H1 (cell line): ENCODE measurements around the gene CXCL10. TPM values are rescaled to one million over a fixed set of nuclear protein-coding genes. Genes with fewer than 3 reads are reported as not detected.

ENCODE experiments used
- CTCF ChIA-PET: fragments of 300-600 bp; sonication (Branson Sonifier 250); formaldehyde crosslinking; loops from one replicate; lab custom pipeline; 2021; ENCODE audit not compliant: partially characterized antibody; lab: Charles Lee
- POLR2A ChIA-PET: fragments of 300-600 bp; sonication (Branson Sonifier 250); formaldehyde crosslinking; loops from one replicate; lab custom pipeline; 2021; ENCODE audit warnings: inconsistent platforms; ENCODE audit not compliant: partially characterized antibody; lab: Charles Lee
- DNase-seq, 2 experiments: peaks; one replicate each; pipeline versions ENCODE4 v3.0.0 to v3.0.0-alpha.2; 2010 to 2022; ENCODE audit warnings: low spot score in 2 of 2, low read depth in 1 of 2, mixed read lengths in 1 of 2
- FAIRE-seq: peaks from 2 replicates; lab custom pipeline; 2011; peaks lifted over from hg19 to GRCh38; lab: Jason Lieb, UNC
- H2AFZ ChIP-seq: 2 replicates; pipeline ENCODE4 v1.8.1; 2012; ENCODE audit warnings: low read length, inconsistent platforms
- H2AK5ac ChIP-seq: 2 replicates; pipeline ENCODE4 v1.6.1; 2013; ENCODE audit warnings: low read depth, low read length
- H2BK120ac ChIP-seq: replicated peaks from 2 replicates; pipeline ENCODE3; 2013; ENCODE audit warnings: low read depth, low read length, inconsistent platforms
- H2BK12ac ChIP-seq: 2 replicates; pipeline ENCODE4 v1.6.1; 2013; ENCODE audit warnings: low read depth, low read length
- H2BK15ac ChIP-seq: 2 replicates; pipeline ENCODE4 v1.6.1; 2013; ENCODE audit warnings: low read length
- H2BK20ac ChIP-seq: 2 replicates; pipeline ENCODE4 v1.6.1; 2013; ENCODE audit warnings: low read length
- H2BK5ac ChIP-seq: 2 replicates; pipeline ENCODE4 v1.6.1; 2013; ENCODE audit warnings: low read depth, low read length
- H3K14ac ChIP-seq: 2 replicates; pipeline ENCODE4 v1.6.1; 2013; ENCODE audit warnings: inconsistent platforms; ENCODE audit not compliant: insufficient read length
- H3K18ac ChIP-seq: 2 replicates; pipeline ENCODE4 v1.6.1; 2013; ENCODE audit warnings: low read length; ENCODE audit errors: extremely low read depth
- H3K23ac ChIP-seq: 2 replicates; pipeline ENCODE4 v1.6.1; 2013; ENCODE audit warnings: inconsistent platforms; ENCODE audit not compliant: insufficient read length
- H3K23me2 ChIP-seq: 2 replicates; pipeline ENCODE4 v1.6.1; 2013; ENCODE audit warnings: low read depth, low read length
- H3K27ac ChIP-seq: 2 replicates; pipeline ENCODE4 v1.6.1; 2011; ENCODE audit warnings: low read depth, low read length, inconsistent platforms
- H3K27me3 ChIP-seq, 4 experiments: replicated peaks in 1 of 4; 1 replicate in 1 of 4; 2 replicates in 3 of 4; pipeline versions ENCODE4 v1.6.1 to v1.8.1; 2011 to 2013; ENCODE audit warnings: low read length in 3 of 4, mild to moderate bottlenecking in 3 of 4, inconsistent platforms in 2 of 4, mixed read lengths in 2 of 4, moderate library complexity in 1 of 4; ENCODE audit not compliant: control insufficient read depth in 3 of 4, insufficient read depth in 3 of 4; ENCODE audit errors: extremely low read depth in 1 of 4
- H3K36me3 ChIP-seq, 4 experiments: 2 replicates each; pipeline versions ENCODE4 v1.6.1 to v1.8.1; 2011 to 2013; ENCODE audit warnings: mild to moderate bottlenecking in 4 of 4, low read length in 3 of 4, moderate library complexity in 2 of 4, control low read depth in 1 of 4, inconsistent platforms in 1 of 4; ENCODE audit not compliant: insufficient read depth in 4 of 4, control insufficient read depth in 2 of 4
- H3K4ac ChIP-seq: replicated peaks from 2 replicates; pipeline ENCODE3; 2013; ENCODE audit warnings: low read length, low read depth, mixed read lengths, inconsistent platforms; ENCODE audit not compliant: insufficient read length
- H3K4me1 ChIP-seq, 4 experiments: replicated peaks in 1 of 4; 1 replicate in 1 of 4; 2 replicates in 3 of 4; pipeline versions ENCODE4 v1.6.1 to v1.8.1; 2011 to 2013; ENCODE audit warnings: low read length in 3 of 4, inconsistent platforms in 2 of 4, mixed read lengths in 1 of 4; ENCODE audit not compliant: insufficient read depth in 4 of 4, control insufficient read depth in 3 of 4
- H3K4me2 ChIP-seq, 2 experiments: 2 replicates each; pipeline versions ENCODE4 v1.6.1 to v1.8.1; 2011 to 2013; ENCODE audit warnings: low read depth in 2 of 2, low read length in 2 of 2, control low read depth in 1 of 2, inconsistent platforms in 1 of 2, mild to moderate bottlenecking in 1 of 2; ENCODE audit not compliant: insufficient read depth in 1 of 2
- H3K4me3 ChIP-seq, 4 experiments: fragments of 200-600, 300-600 bp in 1 of 4; sonication (generic), shearing (Covaris generic), sonication (Bioruptor Twin) in 1 of 4; 2 replicates each; pipeline versions ENCODE4 v1.5.1 to v1.8.1; 2011 to 2016; ENCODE audit warnings: low read length in 4 of 4, low read depth in 3 of 4, control low read depth in 2 of 4, inconsistent platforms in 2 of 4, mild to moderate bottlenecking in 2 of 4, mixed read lengths in 1 of 4, moderate library complexity in 1 of 4; ENCODE audit not compliant: insufficient read depth in 2 of 4; ENCODE audit errors: extremely low read depth in 1 of 4
- H3K56ac ChIP-seq: replicated peaks from 2 replicates; pipeline ENCODE3; 2013; ENCODE audit warnings: low read depth, mild to moderate bottlenecking, mixed read lengths, low read length, inconsistent platforms; ENCODE audit not compliant: insufficient read length
- H3K79me1 ChIP-seq: 2 replicates; pipeline ENCODE4 v1.6.1; 2013; ENCODE audit warnings: low read depth, low read length, control low read depth
- H3K79me2 ChIP-seq, 2 experiments: 2 replicates each; pipeline versions ENCODE4 v1.6.1 to v1.8.1; 2012 to 2013; ENCODE audit warnings: low read length in 2 of 2, mild to moderate bottlenecking in 2 of 2, inconsistent platforms in 1 of 2; ENCODE audit not compliant: insufficient read depth in 2 of 2, control insufficient read depth in 1 of 2
- H3K9ac ChIP-seq, 4 experiments: replicated peaks in 1 of 4; 1 replicate in 1 of 4; 2 replicates in 3 of 4; pipeline versions ENCODE4 v1.6.1 to v1.8.1; 2011 to 2013; ENCODE audit warnings: low read depth in 3 of 4, low read length in 3 of 4, control low read depth in 2 of 4, mild to moderate bottlenecking in 2 of 4, moderate library complexity in 2 of 4, inconsistent platforms in 1 of 4; ENCODE audit errors: extremely low read depth in 1 of 4
- H3K9me3 ChIP-seq, 2 experiments: 2 replicates each; pipeline versions ENCODE4 v1.6.1 to v1.8.1; 2012 to 2013; ENCODE audit warnings: mild to moderate bottlenecking in 2 of 2, moderate library complexity in 2 of 2, control low read depth in 1 of 2, inconsistent platforms in 1 of 2, low read depth in 1 of 2, low read length in 1 of 2, mixed read lengths in 1 of 2; ENCODE audit not compliant: insufficient read depth in 2 of 2
- H4K20me1 ChIP-seq, 2 experiments: replicated peaks in 1 of 2; 2 replicates each; pipeline versions ENCODE3 to v1.8.1; 2011 to 2013; ENCODE audit warnings: inconsistent platforms in 2 of 2, low read length in 2 of 2, mild to moderate bottlenecking in 1 of 2; ENCODE audit not compliant: insufficient read depth in 2 of 2, control insufficient read depth in 1 of 2
- H4K5ac ChIP-seq: 2 replicates; pipeline ENCODE4 v1.6.1; 2013; ENCODE audit warnings: low read length, low read depth, mixed read lengths, inconsistent platforms; ENCODE audit not compliant: insufficient read length
- H4K8ac ChIP-seq: 2 replicates; pipeline ENCODE4 v1.8.0; 2013; ENCODE audit warnings: mild to moderate bottlenecking, moderate library complexity, low read length, inconsistent platforms; ENCODE audit not compliant: insufficient read depth; ENCODE audit errors: extremely low read depth
- H4K91ac ChIP-seq: replicated peaks from 2 replicates; pipeline ENCODE3; 2013; ENCODE audit warnings: low read length, mixed read lengths, inconsistent platforms; ENCODE audit not compliant: insufficient read length
- BRCA1 ChIP-seq: IDR thresholded peaks from 2 replicates; pipeline ENCODE4 v1.6.1; 2012; ENCODE audit warnings: low read depth, low read length, improper control_type of control experiment
- GABPA ChIP-seq: IDR thresholded peaks from 2 replicates; pipeline ENCODE4 v1.6.1; 2011; ENCODE audit warnings: mild to moderate bottlenecking, low read length, moderate library complexity, borderline replicate concordance; ENCODE audit not compliant: insufficient read depth
- RBBP5 ChIP-seq: IDR thresholded peaks from 2 replicates; pipeline ENCODE4 v1.7.1; 2012; ENCODE audit warnings: low read depth, mild to moderate bottlenecking, inconsistent platforms, low read length, moderate library complexity, borderline replicate concordance
- SIN3A ChIP-seq, 2 experiments: IDR thresholded peaks in 1 of 2; conservative IDR thresholded peaks in 1 of 2; 2 replicates each; pipeline ENCODE4 v1.6.1; 2011 to 2012; ENCODE audit warnings: low read length in 2 of 2, improper control_type of control experiment in 1 of 2, low read depth in 1 of 2, mild to moderate bottlenecking in 1 of 2
- SIRT6 ChIP-seq: IDR thresholded peaks from one replicate; pipeline ENCODE4 v1.7.1; 2012; ENCODE audit warnings: low read length, inconsistent platforms
- TBP ChIP-seq: IDR thresholded peaks from 2 replicates; pipeline ENCODE4 v1.6.1; 2011; ENCODE audit warnings: low read depth, low read length, improper control_type of control experiment
- WGBS, 2 experiments: shearing (Covaris generic) in 1 of 2; methylation state at CpG; one replicate each; pipeline versions ENCODE4 v1.1.6 to v1.1.7; 2013 to 2015; ENCODE audit warnings: low lambda C conversion rate in 2 of 2, mixed read lengths in 2 of 2, inconsistent platforms in 1 of 2, low coverage in 1 of 2, missing lambda C conversion rate in 1 of 2; ENCODE audit not compliant: insufficient replicate concordance in 2 of 2, insufficient coverage in 1 of 2, insufficient read length in 1 of 2; ENCODE audit errors: extremely low coverage in 1 of 2, missing lambda C conversion rate in 1 of 2; 5-methylcytosine and 5-hydroxymethylcytosine counted together
- polyA plus RNA-seq, 7 experiments: library from polyadenylated mRNA; depleted of rRNA in 3 of 7; stranded (reverse) in 5 of 7; unstranded in 2 of 7; fragments of >200 nt in 5 of 7; fragments of 200-250 nt in 2 of 7; gene quantifications; 1 replicate in 5 of 7; 2 replicates in 1 of 7; 4 replicates in 1 of 7; pipeline versions ENCODE4 v1.2.1 to v1.2.3, GENCODE V29; 2011 to 2013; ENCODE audit warnings: missing spikeins in 2 of 7, mixed read lengths in 2 of 7
- total RNA-seq: library from RNA; stranded (reverse); fragmentation: NEBNext Ultra II Directional; extraction: Animal tissue kit (Norgen Biotek cat#: 25700); gene quantifications from 2 replicates; pipeline ENCODE4 v1.2.1, GENCODE V29; 2021

CXCL10 gene
- total and polyA plus RNA-seq, 2 of the 8 experiments (the other 6 are each of a cell fraction or from before 2014, with no cell fraction given) = not detected

DNA sequence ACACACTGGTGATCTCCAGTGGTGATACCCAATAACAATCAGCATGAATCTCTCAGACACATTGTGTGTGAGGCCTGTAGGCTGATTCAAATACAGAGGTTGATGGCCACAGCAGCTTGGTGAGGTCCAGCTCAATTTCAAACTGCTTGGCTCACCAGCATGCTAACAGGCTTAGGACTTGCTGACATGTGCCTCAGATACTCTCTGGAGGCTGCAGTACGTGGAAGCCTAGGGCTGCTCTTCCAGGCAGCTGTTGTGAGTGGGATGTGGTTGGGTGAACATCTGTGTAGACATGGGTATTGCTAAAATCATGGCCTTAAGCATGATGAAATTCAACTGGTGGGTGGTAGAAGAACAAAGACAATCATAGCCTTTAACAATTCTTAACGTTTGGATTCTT, 20.3 kb downstream of the CXCL10 start:
- Histone ChIP-seq H2BK15ac (0 out of 2 replicates have a peak overlapping the region, but pooled peaks have one; percentile 66), H4K8ac (no peak overlapping the region), H3K9me3 (no peaks in the 10 kb centered on the region), H3K27me3 (no peaks in the 10 kb centered on the region), H2AFZ (no peak overlapping the region), H3K56ac (no peak overlapping the region), H2BK20ac (no peak overlapping the region), H2BK120ac (no peak overlapping the region), H4K5ac (no peak overlapping the region), H3K79me1 (no peaks in the 10 kb centered on the region), H4K20me1 (no peaks in the 10 kb centered on the region), H3K14ac (no peak overlapping the region), H2AK5ac (no peak overlapping the region), H2BK12ac (no peak overlapping the region), H4K91ac (peak overlapping the region; percentile 15), H3K4me1 (no peaks in the 10 kb centered on the region), H3K9ac (no peak overlapping the region), H3K18ac (no peak overlapping the region), H3K4me3 (no peak overlapping the region), H3K27ac (no peak overlapping the region), H2BK5ac (no peak overlapping the region), H3K79me2 (no peaks in the 10 kb centered on the region), H3K4me2 (no peak overlapping the region), H3K23me2 (no peaks in the 10 kb centered on the region), H3K36me3 (no peaks in the 10 kb centered on the region)
- ChIA-PET POLR2A (no interaction called here), CTCF (interaction anchor here (1.0 to 1.2 kb wide), 3 partner anchors 17 to 108 kb away, joined by 3 to 6 read pairs (median 4); no protein-coding TSS in a partner anchor)
- no peak for FAIRE-seq
- DNase-seq = no peak
- WGBS, 2 experiments = 85% methylated on average over 2 of the region's 2 CpGs; no CpG with 5 or more reads in 1 of the 2 experiments
- TF ChIP-seq BRCA1 (no peak), TBP (no peak), GABPA (no peak), RBBP5 (no peak), SIRT6 (no peak), SIN3A (conservative IDR thresholded peaks at IDR 0.05 in 1 of 2, IDR thresholded peaks at IDR 0.05 in 1 of 2; ENCODE audit: low read depth in 1 of 2, low read length in 2 of 2) (no peak)
- TF ChIP-seq, all 59 proteins: peak for 0
- H3K4ac ChIP-seq = no peak overlapping the region
- H3K23ac ChIP-seq = no peak overlapping the region
